Loucy (cell line): ENCODE results near the gene ISCA1.

ENCODE experiments used
- H2AFZ ChIP-seq: fragments of 200-600 bp; sonication (generic); 2 replicates; pipeline ENCODE4 v1.6.0; 2016; ENCODE audit warnings: antibody characterized with exemption, mild to moderate bottlenecking, low read length, moderate library complexity
- H3F3A ChIP-seq: fragments of 200-600 bp; 2 replicates; pipeline ENCODE4 v1.6.0; 2016; ENCODE audit warnings: antibody characterized with exemption, low read depth, mild to moderate bottlenecking
- H3K27me3 ChIP-seq: fragments of 200-600 bp; sonication (generic); 2 replicates; pipeline ENCODE4 v1.6.1; 2014; ENCODE audit warnings: low read length, mild to moderate bottlenecking; ENCODE audit not compliant: insufficient read depth, poor library complexity, severe bottlenecking
- H3K36me3 ChIP-seq: fragments of 200-600 bp; sonication (generic); 2 replicates; pipeline ENCODE4 v1.6.1; 2016; ENCODE audit warnings: low read length; ENCODE audit not compliant: insufficient read depth
- H3K4me1 ChIP-seq: fragments of 200-600 bp; sonication (generic); 2 replicates; pipeline ENCODE4 v1.5.1; 2014; ENCODE audit warnings: low read length, mild to moderate bottlenecking; ENCODE audit not compliant: insufficient read depth, poor library complexity, severe bottlenecking
- H3K4me2 ChIP-seq: fragments of 200-600 bp; sonication (generic); 2 replicates; pipeline ENCODE4 v1.6.0; 2014; ENCODE audit warnings: antibody characterized with exemption, low read length, low read depth, mild to moderate bottlenecking; ENCODE audit not compliant: poor library complexity, severe bottlenecking
- H3K4me3 ChIP-seq: fragments of 200-600 bp; sonication (generic); 2 replicates; pipeline ENCODE4 v1.5.1; 2014; ENCODE audit warnings: low read length, mild to moderate bottlenecking, mixed read lengths; ENCODE audit not compliant: poor library complexity, severe bottlenecking
- H3K79me2 ChIP-seq: fragments of 200-600 bp; sonication (generic); 2 replicates; pipeline ENCODE4 v1.6.1; 2014; ENCODE audit warnings: low read length; ENCODE audit not compliant: insufficient read depth
- H3K9ac ChIP-seq: fragments of 200-600 bp; sonication (generic); 2 replicates; pipeline ENCODE4 v1.6.0; 2014; ENCODE audit warnings: mild to moderate bottlenecking, low read depth, low read length, moderate library complexity; ENCODE audit not compliant: poor library complexity, severe bottlenecking
- H3K9me2 ChIP-seq: fragments of 200-600 bp; sonication (generic); replicated peaks from 2 replicates; pipeline ENCODE4 v1.6.1; 2016; ENCODE audit warnings: low read depth, low read length, mixed read lengths
- H3K9me3 ChIP-seq: fragments of 200-600 bp; sonication (generic); 2 replicates; pipeline ENCODE4 v1.6.1; 2014; ENCODE audit warnings: mild to moderate bottlenecking, antibody characterized with exemption, low read length, low read depth; ENCODE audit not compliant: insufficient read depth
- H4K20me1 ChIP-seq: fragments of 200-600 bp; sonication (generic); 2 replicates; pipeline ENCODE4 v1.6.0; 2014; ENCODE audit warnings: antibody characterized with exemption, low read length, mild to moderate bottlenecking; ENCODE audit not compliant: insufficient read depth, poor library complexity, severe bottlenecking
- CTCF ChIP-seq: fragments of 200-600 bp; sonication (generic); conservative IDR thresholded peaks from 2 replicates; pipeline ENCODE4 v1.5.1; 2014; ENCODE audit warnings: mild to moderate bottlenecking, antibody characterized with exemption, low read length
- EZH2phosphoT487 ChIP-seq: fragments of 200-600 bp; IDR thresholded peaks from 2 replicates; pipeline ENCODE4 v1.6.1; 2018; ENCODE audit warnings: antibody characterized with exemption, mild to moderate bottlenecking, moderate library complexity, borderline replicate concordance

Gene ISCA1

GRCh38 chr9:86304236-86304730 lies 21.9 kb upstream of the ISCA1 start:
- H3K9me3 ChIP-seq: no peaks in the 10 kb centered on the region
- H3K27me3 ChIP-seq: no peaks in the 10 kb centered on the region
- H3F3A ChIP-seq: no peaks in the 10 kb centered on the region
- H3K36me3 ChIP-seq: peaks cover 81% of the 10 kb centered on the region
- H3K9ac ChIP-seq: no peak overlapping the region
- H2AFZ ChIP-seq: no peak overlapping the region
- no peaks in the 10 kb centered on the region for H4K20me1 ChIP-seq
- H3K4me2 ChIP-seq: peak overlapping the region; percentile 19
- TF ChIP-seq EZH2phosphoT487 (no peak), CTCF (no peak)
- H3K4me1 ChIP-seq: peaks cover 14% of the 10 kb centered on the region
- no peaks in the 10 kb centered on the region for H3K9me2 ChIP-seq
- H3K4me3 ChIP-seq: no peak overlapping the region
- H3K79me2 ChIP-seq: no peaks in the 10 kb centered on the region

- no peaks in the 10 kb centered on the region for H3K27me3 ChIP-seq
- H3K4me1 ChIP-seq: peaks cover 14% of the 10 kb centered on the region
- TF ChIP-seq CTCF: no peak
- no peak for TF ChIP-seq EZH2phosphoT487
- H3K79me2 ChIP-seq: no peaks in the 10 kb centered on the region
- H3K4me2 ChIP-seq: no peak overlapping the region
- no peaks in the 10 kb centered on the region for H3K9me2 ChIP-seq
- no peaks in the 10 kb centered on the region for H3K9me3 ChIP-seq
- no peaks in the 10 kb centered on the region for H3F3A ChIP-seq
- no peak overlapping the region for H3K9ac ChIP-seq
- H4K20me1 ChIP-seq: no peaks in the 10 kb centered on the region
- H3K4me3 ChIP-seq: no peak overlapping the region
- no peak overlapping the region for H2AFZ ChIP-seq
- peaks cover 80% of the 10 kb centered on the region; the same call in 1 of the 2 replicates for H3K36me3 ChIP-seq
Measured at GRCh38 chr9:86303316-86303975, 21.1 kb upstream of the ISCA1 start.

- Histone ChIP-seq H3K27me3 (no peaks in the 10 kb centered on the region), H4K20me1 (no peaks in the 10 kb centered on the region), H3K36me3 (peaks cover 78% of the 10 kb centered on the region; the same call in 1 of the 2 replicates)
Measured at GRCh38 chr9:86301686-86302085, 19.3 kb upstream of the ISCA1 start.

More at GRCh38 chr9:86301686-86302085, 19.3 kb upstream of the ISCA1 start:
- Histone ChIP-seq H3K4me2 (no peak overlapping the region), H3K9me2 (no peaks in the 10 kb centered on the region), H3K4me3 (no peak overlapping the region), H3K4me1 (peaks cover 14% of the 10 kb centered on the region), H3K9me3 (no peaks in the 10 kb centered on the region), H3F3A (no peaks in the 10 kb centered on the region), H2AFZ (no peak overlapping the region), H3K9ac (no peak overlapping the region), H3K79me2 (no peaks in the 10 kb centered on the region)
- no peak for TF ChIP-seq CTCF
- no peak for TF ChIP-seq EZH2phosphoT487
